Activated T-helper 2 cell treated with anti-CD3 and anti-CD28 coated beads, Interferon-gamma antibody, Interleukin-2, Interleukin-4, amounts not matched to agents 10 μg/mL and 5 μg/mL and 100 μg/mL, durations not matched to agents 14 hours and 24 hours and 36 hours (primary cell): Measurements from ENCODE around the gene COL11A2. TPM values are rescaled to one million over a fixed set of nuclear protein-coding genes. Genes with fewer than 3 reads are reported as not detected.
A peak's percentile ranks its signal among the peaks of the same experiment; 100 is the strongest.

Experiments
- DNase-seq: peaks from one replicate; pipeline ENCODE4 v3.0.0; 2021; ENCODE audit warnings: low spot score
- H3K27ac Mint-ChIP-seq: one replicate; pipeline ENCODE4 v1.8.0; 2021; ENCODE audit warnings: mixed read lengths
- H3K27me3 Mint-ChIP-seq: one replicate; pipeline ENCODE4 v1.8.0; 2021; ENCODE audit warnings: low read depth, mixed read lengths
- H3K36me3 Mint-ChIP-seq: one replicate; pipeline ENCODE4 v1.8.0; 2021; ENCODE audit warnings: low read depth, mixed read lengths
- H3K4me1 Mint-ChIP-seq: one replicate; pipeline ENCODE4 v1.8.0; 2021; ENCODE audit warnings: low read depth, mixed read lengths
- H3K4me3 Mint-ChIP-seq: one replicate; pipeline ENCODE4 v1.8.0; 2021; ENCODE audit warnings: low read depth, mild to moderate bottlenecking, moderate library complexity, mixed read lengths
- H3K9me3 Mint-ChIP-seq: one replicate; pipeline ENCODE4 v1.8.0; 2021; ENCODE audit warnings: mixed read lengths
- intact Hi-C: fragments of 100-400 bp; cut with micrococcal nuclease; formaldehyde crosslinking; loops from one replicate; pipeline ENCODE4 v1.15.1; 2023
- total RNA-seq: library from RNA; stranded (reverse); gene quantifications from 2 replicates; pipeline ENCODE4 v1.2.3, GENCODE V29; 2022

The COL11A2 gene
- total RNA-seq, 1 donor from 2014 or later, result 0.34 TPM

DNA sequence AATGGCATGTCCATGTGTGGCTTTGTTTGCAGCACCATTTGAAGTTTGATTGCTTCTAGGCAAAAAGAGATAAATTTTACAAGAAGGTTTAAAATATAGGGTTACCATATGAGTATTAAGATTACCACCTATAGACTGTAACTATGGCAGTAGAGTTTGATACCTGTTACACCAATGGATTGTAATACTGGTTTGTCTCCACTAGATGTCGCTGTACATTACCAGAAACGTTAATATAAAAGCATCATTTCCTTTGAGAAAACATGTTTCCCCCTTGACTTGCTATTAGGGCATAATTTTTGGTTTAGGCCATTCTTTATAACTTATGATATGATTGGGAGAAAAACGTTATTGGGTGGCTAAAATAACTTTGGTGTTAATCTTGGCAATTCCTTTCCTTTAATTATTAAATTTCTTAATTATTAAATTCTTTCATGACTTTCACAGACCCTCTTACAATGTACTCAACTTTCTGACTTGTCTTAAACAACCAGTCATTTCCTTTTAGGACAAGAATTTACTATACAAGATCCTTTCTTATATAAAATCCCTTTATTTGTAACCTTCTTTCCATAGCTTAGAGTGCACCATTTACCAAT is 73.6 kb downstream of the COL11A2 start:
- H3K27me3 Mint-ChIP-seq, result peaks cover 61% of the 10 kb centered on the region
- no peaks in the 10 kb centered on the region for H3K36me3 Mint-ChIP-seq
- H3K27ac Mint-ChIP-seq, result no peak overlapping the region
- no peak for DNase-seq
- H3K4me3 Mint-ChIP-seq, result no peak overlapping the region
- H3K4me1 Mint-ChIP-seq, result peaks cover 6% of the 10 kb centered on the region
- intact Hi-C loops, result loop anchor here (1.0 kb wide), 1 partner anchor 130 kb away; no protein-coding TSS in a partner anchor
- peaks cover under 1% of the 10 kb centered on the region for H3K9me3 Mint-ChIP-seq

GRCh38 chr6:33117811-33118277 is 74.4 kb downstream of the COL11A2 start:
- no peaks in the 10 kb centered on the region for H3K9me3 Mint-ChIP-seq
- H3K4me3 Mint-ChIP-seq, result no peak overlapping the region
- peaks cover 68% of the 10 kb centered on the region for H3K27me3 Mint-ChIP-seq
- H3K36me3 Mint-ChIP-seq, result no peaks in the 10 kb centered on the region
- H3K4me1 Mint-ChIP-seq, result peaks cover 6% of the 10 kb centered on the region
- no peak for DNase-seq
- intact Hi-C loops, result no loop called here
- H3K27ac Mint-ChIP-seq, result no peak overlapping the region

GRCh38 chr6:33116841-33117711 is 75.2 kb downstream of the COL11A2 start:
- Mint-ChIP-seq H3K9me3 (no peaks in the 10 kb centered on the region), H3K27me3 (peaks cover 70% of the 10 kb centered on the region), H3K4me3 (no peak overlapping the region), H3K27ac (peak overlapping the region; percentile 14), H3K36me3 (no peaks in the 10 kb centered on the region), H3K4me1 (peaks cover 7% of the 10 kb centered on the region)
- DNase-seq, result no peak
- intact Hi-C loops, result no loop called here

DNA sequence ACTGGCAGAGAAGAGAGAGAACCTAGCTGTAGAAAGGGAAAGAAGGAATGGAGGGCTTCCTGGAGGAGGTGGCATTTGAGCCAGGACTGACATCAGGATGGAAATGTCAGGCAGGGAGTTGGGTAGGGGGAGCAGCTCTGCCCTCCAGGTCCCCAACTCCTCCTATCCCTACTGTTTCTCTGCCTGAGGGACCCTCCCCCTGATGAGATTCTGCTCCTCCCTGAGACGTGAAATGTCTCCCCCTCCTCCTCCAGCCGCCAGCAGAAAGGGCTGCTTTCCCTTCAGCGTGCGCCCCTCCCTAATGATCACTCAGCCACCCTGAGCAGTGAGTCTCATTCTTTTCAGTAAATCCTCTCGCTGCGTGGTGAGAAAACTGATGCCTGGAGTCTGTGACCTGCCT is 75.8 kb downstream of the COL11A2 start:
- H3K4me3 Mint-ChIP-seq, result no peak overlapping the region
- H3K36me3 Mint-ChIP-seq, result no peaks in the 10 kb centered on the region
- no peak for DNase-seq
- no peak overlapping the region for H3K27ac Mint-ChIP-seq
- intact Hi-C loops, result no loop called here
- H3K27me3 Mint-ChIP-seq, result peaks cover 67% of the 10 kb centered on the region
- no peaks in the 10 kb centered on the region for H3K9me3 Mint-ChIP-seq
- H3K4me1 Mint-ChIP-seq, result peaks cover 9% of the 10 kb centered on the region

DNA sequence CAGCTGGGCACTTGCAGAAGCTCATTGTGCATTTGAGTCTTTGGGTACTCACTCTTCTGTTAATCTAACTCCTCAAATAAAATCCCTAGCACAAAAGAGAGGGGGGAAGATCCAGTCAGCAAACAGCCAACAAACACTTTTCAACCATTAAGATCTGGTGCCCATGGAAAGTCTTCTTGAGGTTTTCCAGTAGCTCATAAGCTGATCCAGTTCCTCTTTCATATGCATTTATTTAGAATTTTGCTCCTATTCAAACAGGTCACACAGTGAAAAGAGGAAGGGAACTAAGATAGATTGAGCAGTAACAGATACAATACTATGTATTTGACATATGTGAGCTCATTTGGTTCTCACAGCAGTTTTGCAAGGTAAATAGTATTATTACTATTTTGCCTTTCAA is 77.9 kb downstream of the COL11A2 start:
- H3K36me3 Mint-ChIP-seq, result no peaks in the 10 kb centered on the region
- no peaks in the 10 kb centered on the region for H3K9me3 Mint-ChIP-seq
- H3K27me3 Mint-ChIP-seq, result peaks cover 69% of the 10 kb centered on the region
- intact Hi-C loops, result no loop called here
- H3K4me3 Mint-ChIP-seq, result no peak overlapping the region
- H3K27ac Mint-ChIP-seq, result no peak overlapping the region
- no peak for DNase-seq
- H3K4me1 Mint-ChIP-seq, result peaks cover 9% of the 10 kb centered on the region

DNA sequence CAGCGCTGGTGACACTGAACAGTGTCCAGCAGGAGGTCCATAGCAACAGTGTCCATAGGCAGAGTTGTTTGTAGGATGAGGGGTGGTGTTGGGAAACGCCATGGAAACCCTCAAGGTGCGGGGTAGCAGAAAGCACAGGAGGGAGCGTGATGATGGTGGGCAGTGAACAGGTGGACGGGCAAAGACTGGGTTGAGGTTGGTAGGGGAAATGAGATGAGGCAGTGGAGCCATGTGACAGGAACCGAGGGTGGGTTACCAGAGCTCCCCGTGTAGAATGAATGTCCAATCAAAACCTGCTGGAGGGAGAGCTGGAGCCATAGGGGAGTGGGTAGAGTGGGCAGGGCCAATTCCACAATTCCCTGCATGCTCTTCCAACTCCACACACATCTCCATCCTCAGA is 78.5 kb downstream of the COL11A2 start:
- H3K27ac Mint-ChIP-seq, result no peak overlapping the region

More for the DNA sequence above, 78.5 kb downstream of the COL11A2 start:
- H3K4me1 Mint-ChIP-seq, result peaks cover 9% of the 10 kb centered on the region
- intact Hi-C loops, result no loop called here
- no peaks in the 10 kb centered on the region for H3K36me3 Mint-ChIP-seq
- peaks cover 70% of the 10 kb centered on the region for H3K27me3 Mint-ChIP-seq
- DNase-seq, result no peak
- no peaks in the 10 kb centered on the region for H3K9me3 Mint-ChIP-seq
- no peak overlapping the region for H3K4me3 Mint-ChIP-seq

Other genes starting within 250 kb of the COL11A2 start
- 15.9 and 19.0 TPM in 2 replicates for gene HLA-DMA, start 239.4 kb downstream of the COL11A2 start, total RNA-seq
- 295 and 306 TPM in 2 replicates for gene BRD2, start 223.9 kb downstream of the COL11A2 start, total RNA-seq
- 0.28 and 0.37 TPM in 2 replicates for gene HLA-DOA, start 182.9 kb downstream of the COL11A2 start, total RNA-seq
- 57.1 and 58.9 TPM in 2 replicates for gene HLA-DPA1, start 118.8 kb downstream of the COL11A2 start, total RNA-seq
- 11.8 and 12.6 TPM in 2 replicates for gene HLA-DPB1, start 116.5 kb downstream of the COL11A2 start, total RNA-seq
- 47.8 and 50.0 TPM in 2 replicates for gene RXRB, start 8.2 kb upstream of the COL11A2 start, total RNA-seq
- gene SLC39A7, start 8.4 kb upstream of the COL11A2 start, total RNA-seq, result 63.8 and 69.6 TPM in 2 replicates
- 14.7 and 18.2 TPM in 2 replicates for gene HSD17B8, start 12.2 kb upstream of the COL11A2 start, total RNA-seq
- 46.0 and 46.1 TPM in 2 replicates for gene RING1, start 16.0 kb upstream of the COL11A2 start, total RNA-seq
- gene VPS52, start 79.4 kb upstream of the COL11A2 start, total RNA-seq, result 53.4 and 56.7 TPM in 2 replicates
- gene RPS18, start 79.6 kb upstream of the COL11A2 start, total RNA-seq, result 3,099 and 3,143 TPM in 2 replicates
- 5.1 and 6.5 TPM in 2 replicates for gene B3GALT4, start 84.7 kb upstream of the COL11A2 start, total RNA-seq
- 87.3 and 98.3 TPM in 2 replicates for gene WDR46, start 96.8 kb upstream of the COL11A2 start, total RNA-seq
- 104 and 117 TPM in 2 replicates for gene PFDN6, start 97.1 kb upstream of the COL11A2 start, total RNA-seq
- 31.5 and 32.9 TPM in 2 replicates for gene RGL2, start 106.5 kb upstream of the COL11A2 start, total RNA-seq
- 274 and 276 TPM in 2 replicates for gene TAPBP, start 121.6 kb upstream of the COL11A2 start, total RNA-seq
- 10.9 and 14.4 TPM in 2 replicates for gene ZBTB22, start 125.3 kb upstream of the COL11A2 start, total RNA-seq
- gene DAXX, start 130.5 kb upstream of the COL11A2 start, total RNA-seq, result 61.5 and 64.7 TPM in 2 replicates
- 78.3 and 80.9 TPM in 2 replicates for gene KIFC1, start 199.4 kb upstream of the COL11A2 start, total RNA-seq
- 33.0 and 39.1 TPM in 2 replicates for gene PHF1, start 218.5 kb upstream of the COL11A2 start, total RNA-seq
- 143 and 146 TPM in 2 replicates for gene CUTA, start 225.6 kb upstream of the COL11A2 start, total RNA-seq
- gene SYNGAP1, start 227.6 kb upstream of the COL11A2 start, total RNA-seq, result 60.1 and 71.3 TPM in 2 replicates